Brain microvascular endothelial cell (primary cell): ENCODE data around the gene MTTP.

Experiments
- DNase-seq: peaks from one replicate; pipeline ENCODE4 v3.0.0-alpha.2; 2020
- H3K27ac ChIP-seq: fragments of 250-450 bp; sonication (Bioruptor Pico); 2 replicates; pipeline ENCODE4 v1.5.1; 2020; ENCODE audit warnings: mild to moderate bottlenecking, moderate library complexity
- H3K27me3 ChIP-seq: fragments of 250-450 bp; sonication (Bioruptor Pico); replicated peaks from 2 replicates; pipeline ENCODE4 v1.5.1; 2020; ENCODE audit warnings: mild to moderate bottlenecking
- H3K36me3 ChIP-seq: fragments of 250-450 bp; sonication (Bioruptor Pico); replicated peaks from 2 replicates; pipeline ENCODE4 v1.5.1; 2020; ENCODE audit warnings: mild to moderate bottlenecking
- H3K4me3 ChIP-seq: 2 replicates; pipeline ENCODE4 v1.5.1; 2011; ENCODE audit warnings: low read depth, mild to moderate bottlenecking, control low read depth, low read length, moderate library complexity
- in situ Hi-C: cut with HindIII; loops from 2 replicates; pipeline ENCODE4 v1.10.0; 2017; ENCODE audit warnings: low sequenced_read_pairs, low pct_ligation_motif_present
- TF ChIP-seq, protein P1 (sequence below): IDR thresholded peaks from 2 replicates; pipeline ENCODE4 v1.5.1; 2011; ENCODE audit warnings: low read depth, mild to moderate bottlenecking, moderate library complexity, low read length, control low read depth, inconsistent platforms; ENCODE audit errors: missing control alignments

Gene MTTP

DNA sequence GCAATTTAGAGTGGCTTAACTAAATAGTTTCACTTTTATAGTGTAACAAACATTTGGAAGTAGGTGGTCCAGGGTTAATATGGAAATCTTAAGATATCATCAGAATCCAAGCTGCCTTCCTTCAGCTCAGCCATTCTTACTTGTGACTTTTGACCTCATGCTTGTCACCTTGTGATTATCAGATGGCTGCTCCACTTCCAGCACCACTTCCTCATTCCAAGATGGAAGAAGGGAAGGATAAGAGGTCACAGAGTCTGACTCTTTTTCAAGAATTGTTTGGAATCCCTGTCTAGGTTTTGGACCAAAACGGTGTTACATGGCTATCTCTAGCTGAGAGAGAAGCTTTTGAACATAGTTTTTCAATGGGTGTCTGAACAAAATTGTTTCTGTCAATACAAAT lies 39.9 kb downstream of the MTTP start:
- H3K27ac ChIP-seq = no peak overlapping the region
- H3K27me3 ChIP-seq = no peaks in the 10 kb centered on the region
- DNase-seq = no peak
- TF ChIP-seq, protein P1, sequence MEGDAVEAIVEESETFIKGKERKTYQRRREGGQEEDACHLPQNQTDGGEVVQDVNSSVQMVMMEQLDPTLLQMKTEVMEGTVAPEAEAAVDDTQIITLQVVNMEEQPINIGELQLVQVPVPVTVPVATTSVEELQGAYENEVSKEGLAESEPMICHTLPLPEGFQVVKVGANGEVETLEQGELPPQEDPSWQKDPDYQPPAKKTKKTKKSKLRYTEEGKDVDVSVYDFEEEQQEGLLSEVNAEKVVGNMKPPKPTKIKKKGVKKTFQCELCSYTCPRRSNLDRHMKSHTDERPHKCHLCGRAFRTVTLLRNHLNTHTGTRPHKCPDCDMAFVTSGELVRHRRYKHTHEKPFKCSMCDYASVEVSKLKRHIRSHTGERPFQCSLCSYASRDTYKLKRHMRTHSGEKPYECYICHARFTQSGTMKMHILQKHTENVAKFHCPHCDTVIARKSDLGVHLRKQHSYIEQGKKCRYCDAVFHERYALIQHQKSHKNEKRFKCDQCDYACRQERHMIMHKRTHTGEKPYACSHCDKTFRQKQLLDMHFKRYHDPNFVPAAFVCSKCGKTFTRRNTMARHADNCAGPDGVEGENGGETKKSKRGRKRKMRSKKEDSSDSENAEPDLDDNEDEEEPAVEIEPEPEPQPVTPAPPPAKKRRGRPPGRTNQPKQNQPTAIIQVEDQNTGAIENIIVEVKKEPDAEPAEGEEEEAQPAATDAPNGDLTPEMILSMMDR = no peak
- in situ Hi-C loops = no loop called here
- no peaks in the 10 kb centered on the region for H3K36me3 ChIP-seq
- no peak overlapping the region for H3K4me3 ChIP-seq

- H3K4me3 ChIP-seq = no peak overlapping the region
- no peaks in the 10 kb centered on the region for H3K27me3 ChIP-seq
- TF ChIP-seq, protein P1 = no peak
- DNase-seq = no peak
- H3K36me3 ChIP-seq = no peaks in the 10 kb centered on the region
- H3K27ac ChIP-seq = no peak overlapping the region
- in situ Hi-C loops = no loop called here
These were observed 40.7 kb downstream of the MTTP start for GRCh38 chr4:99615170-99615820.

GRCh38 chr4:99617374-99617773 lies 42.8 kb downstream of the MTTP start:
- Histone ChIP-seq H3K27me3 (no peaks in the 10 kb centered on the region), H3K27ac (no peak overlapping the region), H3K4me3 (no peak overlapping the region), H3K36me3 (no peaks in the 10 kb centered on the region)
- TF ChIP-seq, protein P1 = no peak
- in situ Hi-C loops = no loop called here
- no peak for DNase-seq

- Histone ChIP-seq H3K36me3 (no peaks in the 10 kb centered on the region), H3K4me3 (no peak overlapping the region), H3K27me3 (no peaks in the 10 kb centered on the region), H3K27ac (no peak overlapping the region)
- TF ChIP-seq, protein P1 = no peak
- in situ Hi-C loops = no loop called here
- no peak for DNase-seq
These were observed 47.7 kb downstream of the MTTP start for GRCh38 chr4:99622341-99622740.

DNA sequence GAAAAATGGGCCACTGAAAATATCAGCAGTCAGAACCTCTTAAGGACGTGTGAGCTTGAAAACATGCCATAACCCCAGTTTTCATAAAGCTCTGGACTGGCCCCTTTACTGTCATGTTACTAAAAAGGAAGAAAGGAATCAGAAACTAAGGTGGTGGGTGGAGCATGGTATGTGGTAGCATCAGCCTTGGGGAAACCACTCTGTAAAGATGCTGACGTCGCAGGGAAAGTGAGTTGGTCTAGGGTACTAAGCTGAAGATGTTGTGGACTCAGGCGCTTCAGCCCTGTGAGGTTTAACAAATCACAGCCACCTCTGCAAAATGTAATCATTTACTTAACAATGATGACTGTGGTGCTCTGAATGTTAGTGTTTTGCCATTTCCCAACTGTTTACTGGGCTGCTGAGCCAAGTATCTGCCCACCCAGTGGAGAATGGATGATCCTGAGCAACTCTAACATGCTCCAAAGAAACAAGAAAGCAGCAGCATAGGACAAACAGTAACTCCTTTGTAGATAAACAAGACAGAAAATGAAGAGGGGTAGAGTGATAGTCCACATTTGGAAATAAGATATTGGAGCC lies 49.6 kb downstream of the MTTP start:
- H3K36me3 ChIP-seq = no peaks in the 10 kb centered on the region
- in situ Hi-C loops = no loop called here
- no peak for DNase-seq
- no peak overlapping the region for H3K27ac ChIP-seq
- H3K27me3 ChIP-seq = no peaks in the 10 kb centered on the region
- TF ChIP-seq, protein P1 = no peak
- no peak overlapping the region for H3K4me3 ChIP-seq

- TF ChIP-seq, protein P1 = no peak
- no peak for DNase-seq
- Histone ChIP-seq H3K4me3 (no peak overlapping the region), H3K27ac (no peak overlapping the region), H3K36me3 (no peaks in the 10 kb centered on the region), H3K27me3 (no peaks in the 10 kb centered on the region)
- in situ Hi-C loops = no loop called here
These were observed 50.7 kb downstream of the MTTP start for GRCh38 chr4:99625369-99625768.
